ENCODE measurements around the gene CD48.

The CD48 gene

DNA sequence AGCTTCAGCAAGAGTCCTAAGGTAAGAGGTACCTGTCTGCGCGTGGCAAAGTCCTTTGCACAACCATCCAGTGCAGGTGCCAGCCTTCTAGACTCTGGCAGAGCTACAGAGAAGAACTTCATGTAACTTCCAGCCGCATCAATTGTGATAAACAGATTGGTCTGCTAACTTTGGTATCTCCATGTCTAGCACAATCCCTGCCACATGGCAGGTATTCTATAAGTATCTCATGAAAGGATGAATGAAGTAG lies 29.8 kb downstream of the CD48 start:
- no peak overlapping the region for H3K9ac ChIP-seq (ENCODE audit: low read depth, low read length)
- H3K4me3 ChIP-seq (ENCODE audit: low read depth, low read length) = no peak overlapping the region
- no peaks in the 10 kb centered on the region for H3K9me3 ChIP-seq (ENCODE audit: control insufficient read depth, insufficient read depth, low read length)
- no peaks in the 10 kb centered on the region for H3K4me1 ChIP-seq (ENCODE audit: control insufficient read depth, insufficient read depth, low read length)
- no peaks in the 10 kb centered on the region for H3K27me3 ChIP-seq (ENCODE audit: control insufficient read depth, insufficient read depth, low read length)
- no peaks in the 10 kb centered on the region for H3K36me3 ChIP-seq (ENCODE audit: control insufficient read depth, insufficient read depth, low read length)

DNA sequence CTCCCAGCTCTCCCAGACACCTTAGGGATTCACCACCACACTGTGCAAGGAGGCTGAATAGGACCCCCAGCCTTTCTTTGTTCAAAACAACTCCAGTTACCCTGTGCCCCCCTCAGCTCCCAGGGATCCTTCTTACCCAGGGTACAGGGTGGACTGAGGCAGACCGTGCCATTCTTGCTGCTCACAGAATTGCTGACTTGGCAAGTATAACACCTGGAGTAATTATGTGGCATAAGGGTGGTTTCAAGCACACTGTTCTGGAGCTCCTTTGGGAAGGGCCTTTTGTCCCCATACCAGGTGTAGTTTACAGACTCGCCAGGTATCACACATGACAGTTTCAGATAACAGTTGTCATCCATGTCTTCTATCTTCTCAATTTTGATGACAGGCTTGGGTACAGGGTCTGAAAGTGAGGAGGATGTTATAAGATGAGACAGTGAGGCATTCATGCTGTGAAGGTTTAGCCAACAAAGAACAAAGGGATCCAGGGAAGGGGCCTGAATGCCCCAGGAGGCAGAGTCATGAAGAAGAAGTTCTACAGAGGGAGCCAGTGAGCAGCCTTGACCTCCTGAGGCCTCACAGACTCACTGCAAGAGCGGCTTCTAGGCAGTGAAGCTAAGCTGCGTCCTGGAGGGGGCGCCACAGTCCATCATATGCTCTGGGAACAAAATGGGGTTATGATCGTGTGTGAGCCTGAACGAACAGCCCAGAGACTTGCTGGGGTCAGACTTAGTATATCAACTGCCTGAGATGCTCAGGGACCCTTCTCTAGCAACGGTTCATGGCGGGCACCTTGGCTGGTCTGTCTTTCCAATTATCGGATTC lies 30.3 kb downstream of the CD48 start:
- H3K27me3 ChIP-seq (ENCODE audit: control insufficient read depth, insufficient read depth, low read length) = no peaks in the 10 kb centered on the region
- no peaks in the 10 kb centered on the region for H3K36me3 ChIP-seq (ENCODE audit: control insufficient read depth, insufficient read depth, low read length)
- H3K4me3 ChIP-seq (ENCODE audit: low read depth, low read length) = no peak overlapping the region
- no peaks in the 10 kb centered on the region for H3K4me1 ChIP-seq (ENCODE audit: control insufficient read depth, insufficient read depth, low read length)
- H3K9me3 ChIP-seq (ENCODE audit: control insufficient read depth, insufficient read depth, low read length) = no peaks in the 10 kb centered on the region
- no peak overlapping the region for H3K9ac ChIP-seq (ENCODE audit: low read depth, low read length)

DNA sequence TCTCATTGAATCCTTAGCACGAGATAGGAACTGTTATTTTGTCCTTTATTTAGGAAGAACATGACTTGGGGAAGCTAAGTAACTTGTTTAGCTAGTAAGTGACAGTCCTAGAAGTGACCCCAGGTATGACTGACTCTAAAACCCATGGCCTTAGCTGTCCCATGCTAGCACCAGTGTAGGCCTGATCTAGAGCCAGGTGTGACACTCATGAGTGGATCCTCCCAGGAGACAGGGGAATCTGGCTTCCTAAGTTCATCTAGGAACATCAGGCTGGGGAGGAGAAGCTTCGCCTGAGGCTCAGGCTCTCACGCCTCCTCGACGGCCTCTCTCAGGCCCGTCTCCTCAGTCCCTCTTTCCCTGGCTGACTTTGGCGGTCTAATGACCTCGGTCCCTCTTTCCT lies 31.2 kb downstream of the CD48 start:
- no peak overlapping the region for H3K9ac ChIP-seq (ENCODE audit: low read depth, low read length)
- H3K4me3 ChIP-seq (ENCODE audit: low read depth, low read length) = no peak overlapping the region
- H3K27me3 ChIP-seq (ENCODE audit: control insufficient read depth, insufficient read depth, low read length) = no peaks in the 10 kb centered on the region
- H3K9me3 ChIP-seq (ENCODE audit: control insufficient read depth, insufficient read depth, low read length) = no peaks in the 10 kb centered on the region
- no peaks in the 10 kb centered on the region for H3K36me3 ChIP-seq (ENCODE audit: control insufficient read depth, insufficient read depth, low read length)
- H3K4me1 ChIP-seq (ENCODE audit: control insufficient read depth, insufficient read depth, low read length) = peaks cover under 1% of the 10 kb centered on the region

DNA sequence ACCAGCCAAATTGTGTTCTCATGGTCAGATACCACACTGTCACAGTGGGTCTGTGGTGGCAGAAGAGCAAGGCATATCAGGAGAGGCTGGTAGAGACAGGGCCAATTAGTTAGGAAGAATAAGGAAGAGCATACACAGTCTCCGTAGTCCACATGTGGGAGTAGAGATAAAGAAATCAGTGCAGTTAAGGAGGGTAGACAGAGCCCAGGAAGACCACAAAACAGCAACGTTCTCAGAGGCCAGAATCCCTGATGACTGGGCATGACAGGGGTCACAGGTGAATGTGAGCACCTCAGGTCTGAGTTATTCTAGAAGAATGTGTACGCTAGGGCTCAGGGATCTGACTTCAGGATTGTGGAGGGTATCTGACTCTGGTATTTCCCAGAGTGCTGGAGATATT lies 31.7 kb downstream of the CD48 start:
- H3K36me3 ChIP-seq (ENCODE audit: control insufficient read depth, insufficient read depth, low read length) = no peaks in the 10 kb centered on the region
- H3K9me3 ChIP-seq (ENCODE audit: control insufficient read depth, insufficient read depth, low read length) = no peaks in the 10 kb centered on the region
- H3K27me3 ChIP-seq (ENCODE audit: control insufficient read depth, insufficient read depth, low read length) = no peaks in the 10 kb centered on the region
- H3K4me3 ChIP-seq (ENCODE audit: low read depth, low read length) = no peak overlapping the region
- H3K9ac ChIP-seq (ENCODE audit: low read depth, low read length) = no peak overlapping the region
- peaks cover 3% of the 10 kb centered on the region for H3K4me1 ChIP-seq (ENCODE audit: control insufficient read depth, insufficient read depth, low read length)

DNA sequence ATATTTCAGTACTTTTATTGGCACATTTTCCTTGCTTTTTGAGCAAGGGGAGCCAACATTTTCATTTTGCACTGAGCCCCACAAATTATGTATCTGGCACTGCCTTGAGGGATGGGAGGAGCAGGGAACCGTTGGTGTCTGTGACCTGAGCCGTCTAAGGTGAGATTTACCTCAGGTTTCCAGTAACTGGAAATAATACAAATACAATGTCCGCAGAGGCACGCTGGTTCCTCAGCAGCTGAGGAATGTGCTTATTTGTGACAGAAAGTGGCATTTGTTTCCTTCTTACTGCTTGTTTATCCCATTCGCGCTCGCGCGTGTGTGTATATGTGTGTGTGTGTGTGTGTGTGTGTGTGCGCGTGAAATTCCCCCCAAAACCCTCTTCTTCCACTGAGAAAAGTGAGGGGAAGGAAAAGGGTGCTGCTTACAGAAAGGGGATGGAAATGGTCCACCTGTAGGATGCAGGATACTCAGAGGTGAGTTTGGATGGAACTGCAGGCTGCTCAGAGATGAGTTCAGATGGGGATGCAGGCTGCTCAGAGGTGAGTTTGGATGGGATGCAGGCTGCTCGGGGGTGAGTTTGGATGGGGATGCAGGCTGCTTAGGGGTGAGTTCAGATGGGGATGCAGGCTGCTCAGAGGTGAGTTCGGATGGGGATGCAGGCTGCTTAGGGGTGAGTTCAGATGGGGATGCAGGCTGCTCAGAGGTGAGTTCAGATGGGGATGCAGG lies 34.6 kb downstream of the CD48 start:
- Histone ChIP-seq H3K4me1 (ENCODE audit: control insufficient read depth, insufficient read depth, low read length) (peaks cover 25% of the 10 kb centered on the region), H3K27me3 (ENCODE audit: control insufficient read depth, insufficient read depth, low read length) (no peaks in the 10 kb centered on the region), H3K4me3 (ENCODE audit: low read depth, low read length) (no peak overlapping the region), H3K9me3 (ENCODE audit: control insufficient read depth, insufficient read depth, low read length) (no peaks in the 10 kb centered on the region), H3K36me3 (ENCODE audit: control insufficient read depth, insufficient read depth, low read length) (no peaks in the 10 kb centered on the region), H3K9ac (ENCODE audit: low read depth, low read length) (no peak overlapping the region)

DNA sequence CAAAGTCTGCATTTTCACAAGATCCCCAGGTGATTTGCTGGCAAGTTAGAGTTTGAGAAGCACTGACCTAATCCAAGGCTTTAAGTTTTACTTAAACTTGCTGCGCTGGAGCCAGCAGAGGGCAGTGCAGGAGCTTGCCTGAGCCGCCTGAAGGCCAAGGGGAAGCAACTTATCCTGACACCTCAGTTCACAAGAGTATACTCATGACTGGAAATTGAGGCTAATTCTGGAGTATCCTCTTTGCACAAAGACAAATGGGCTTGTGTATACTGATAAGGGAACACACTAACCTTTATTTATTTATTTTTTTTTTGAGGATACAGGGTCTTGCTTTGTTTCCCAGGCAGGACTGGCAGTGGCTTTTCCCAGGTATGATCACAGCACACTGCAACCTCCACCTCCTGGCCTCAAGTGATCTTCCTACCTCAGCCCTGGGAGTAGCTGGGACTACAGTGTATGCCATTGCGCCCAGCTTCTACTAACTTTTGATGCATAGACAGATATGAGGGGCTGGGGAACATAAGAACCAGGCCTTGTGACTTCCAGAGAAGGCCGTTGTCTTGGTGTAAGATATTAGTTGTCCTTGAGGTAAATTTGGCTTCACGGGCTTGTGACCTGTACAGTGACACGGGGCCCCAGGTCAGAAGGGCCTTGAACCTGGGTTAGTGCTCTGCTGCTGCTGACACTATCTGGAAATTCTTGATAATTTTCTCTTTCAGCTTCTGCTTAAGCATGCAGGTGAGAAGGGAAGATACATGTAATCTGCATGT lies 35.8 kb downstream of the CD48 start:
- H3K27me3 ChIP-seq (ENCODE audit: control insufficient read depth, insufficient read depth, low read length) = no peaks in the 10 kb centered on the region
- H3K4me3 ChIP-seq (ENCODE audit: low read depth, low read length) = no peak overlapping the region
- H3K36me3 ChIP-seq (ENCODE audit: control insufficient read depth, insufficient read depth, low read length) = no peaks in the 10 kb centered on the region
- H3K4me1 ChIP-seq (ENCODE audit: control insufficient read depth, insufficient read depth, low read length) = peaks cover 33% of the 10 kb centered on the region
- no peaks in the 10 kb centered on the region for H3K9me3 ChIP-seq (ENCODE audit: control insufficient read depth, insufficient read depth, low read length)
- no peak overlapping the region for H3K9ac ChIP-seq (ENCODE audit: low read depth, low read length)

DNA sequence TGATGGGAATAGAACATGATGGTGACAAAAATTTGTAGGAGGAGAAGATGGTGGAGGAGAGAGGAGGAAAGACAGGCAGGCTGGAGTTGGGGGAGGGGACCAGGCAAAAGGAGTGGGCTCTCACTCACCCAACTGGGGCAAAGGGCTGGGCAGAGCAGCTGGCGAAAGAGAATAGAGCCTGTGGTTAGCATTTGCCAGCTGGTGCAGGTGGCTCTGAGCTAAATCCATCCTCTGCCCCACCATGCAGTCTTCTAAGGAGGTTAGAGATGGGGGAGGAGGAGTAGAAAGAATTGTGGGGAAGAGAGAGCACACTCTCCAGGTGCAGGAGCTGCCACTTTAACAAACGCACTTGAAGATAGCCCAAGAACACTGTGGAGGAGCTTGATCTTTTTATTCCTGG lies 37.2 kb downstream of the CD48 start:
- H3K9ac ChIP-seq (ENCODE audit: low read depth, low read length) = no peak overlapping the region
- H3K9me3 ChIP-seq (ENCODE audit: control insufficient read depth, insufficient read depth, low read length) = no peaks in the 10 kb centered on the region
- H3K4me3 ChIP-seq (ENCODE audit: low read depth, low read length) = no peak overlapping the region
- no peaks in the 10 kb centered on the region for H3K27me3 ChIP-seq (ENCODE audit: control insufficient read depth, insufficient read depth, low read length)
- no peaks in the 10 kb centered on the region for H3K36me3 ChIP-seq (ENCODE audit: control insufficient read depth, insufficient read depth, low read length)
- H3K4me1 ChIP-seq (ENCODE audit: control insufficient read depth, insufficient read depth, low read length) = peaks cover 33% of the 10 kb centered on the region

DNA sequence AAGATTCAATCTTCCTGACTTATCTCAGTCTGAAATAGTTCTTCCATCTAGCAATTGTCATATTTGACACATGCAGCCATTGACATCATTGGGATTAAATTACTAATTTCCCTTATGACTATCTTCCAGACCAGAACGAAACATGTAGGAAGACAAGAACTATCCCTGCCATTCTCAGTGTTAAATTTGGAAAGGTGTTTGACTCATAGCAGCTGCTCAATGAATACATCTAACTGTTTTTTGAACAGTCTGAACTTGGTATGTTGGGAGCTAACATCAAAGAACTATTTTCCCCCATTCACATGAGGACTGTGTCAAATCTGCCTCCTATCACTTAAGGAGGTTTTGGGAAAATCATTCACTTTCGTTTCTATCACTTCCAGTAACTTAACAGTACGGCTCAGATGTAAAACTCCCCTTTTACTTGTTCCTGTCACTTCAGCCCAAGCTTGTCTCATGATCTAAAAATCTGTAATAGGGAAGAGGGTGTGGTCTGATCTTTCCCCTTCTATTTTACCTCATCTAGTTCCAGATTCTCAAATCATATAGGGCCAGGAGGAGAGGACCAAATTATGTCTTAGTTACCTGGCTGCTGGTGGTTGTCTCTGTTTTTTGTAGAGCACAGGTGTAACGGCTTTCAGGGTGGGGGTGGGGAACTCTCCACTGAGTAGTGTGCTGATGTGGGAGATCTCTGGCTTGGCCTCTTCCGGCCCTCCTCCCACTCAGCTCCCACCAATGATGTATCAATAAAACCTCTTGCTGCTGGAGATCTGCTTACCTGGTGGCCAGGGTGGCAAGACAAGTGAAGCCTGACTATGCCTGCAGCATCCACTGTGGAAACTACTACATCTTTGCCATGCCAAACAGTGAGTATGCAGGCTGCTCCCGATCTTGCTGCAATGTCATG lies 38.6 kb downstream of the CD48 start:
- no peaks in the 10 kb centered on the region for H3K9me3 ChIP-seq (ENCODE audit: control insufficient read depth, insufficient read depth, low read length)
- no peaks in the 10 kb centered on the region for H3K36me3 ChIP-seq (ENCODE audit: control insufficient read depth, insufficient read depth, low read length)
- peaks cover 33% of the 10 kb centered on the region for H3K4me1 ChIP-seq (ENCODE audit: control insufficient read depth, insufficient read depth, low read length)
- peak overlapping the region; percentile 6 for H3K4me3 ChIP-seq (ENCODE audit: low read depth, low read length)
- H3K27me3 ChIP-seq (ENCODE audit: control insufficient read depth, insufficient read depth, low read length) = no peaks in the 10 kb centered on the region
- no peak overlapping the region for H3K9ac ChIP-seq (ENCODE audit: low read depth, low read length)

DNA sequence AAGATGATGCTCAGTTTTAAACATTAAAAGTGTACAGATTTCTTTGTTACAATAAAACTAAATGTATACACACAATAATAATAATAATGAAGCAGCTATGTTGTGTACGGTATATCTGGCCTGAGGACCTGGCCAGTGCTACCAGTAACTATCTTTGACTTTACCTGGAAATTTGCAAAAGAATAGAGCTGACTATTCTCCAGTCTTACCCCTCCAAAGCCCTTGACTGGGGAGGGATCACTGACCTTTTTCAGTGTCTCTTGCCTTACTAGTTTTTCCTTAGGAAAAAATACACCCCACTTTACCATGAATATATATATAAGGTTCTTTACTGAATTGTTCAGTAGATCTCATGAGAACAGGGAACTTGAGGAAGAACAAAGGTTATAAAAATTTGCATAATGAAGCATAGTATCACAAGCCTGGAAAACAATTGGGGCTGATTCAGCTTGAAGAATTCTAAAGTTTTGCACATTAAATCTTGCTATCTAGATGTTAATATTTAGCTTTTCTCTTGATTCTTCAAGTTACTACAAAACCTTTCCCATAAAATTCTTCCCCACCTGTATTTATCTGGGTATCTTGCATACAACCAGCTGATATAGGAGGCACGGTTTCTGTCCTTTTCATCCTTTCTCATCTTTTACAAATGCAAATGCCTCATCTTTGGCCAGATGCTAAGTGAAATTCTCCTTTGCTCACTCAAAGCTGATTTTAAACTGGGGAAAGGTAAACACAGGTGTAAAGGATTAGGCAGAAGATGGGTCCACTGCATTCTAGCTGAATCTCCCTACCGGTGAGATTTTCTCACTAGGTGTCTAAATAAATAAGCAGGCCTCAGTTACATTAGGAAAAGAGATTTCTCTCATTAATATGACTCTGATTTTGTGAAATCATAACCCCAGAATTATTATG lies 39.8 kb downstream of the CD48 start:
- Histone ChIP-seq H3K9ac (ENCODE audit: low read depth, low read length) (no peak overlapping the region), H3K4me3 (ENCODE audit: low read depth, low read length) (no peak overlapping the region), H3K9me3 (ENCODE audit: control insufficient read depth, insufficient read depth, low read length) (no peaks in the 10 kb centered on the region), H3K27me3 (ENCODE audit: control insufficient read depth, insufficient read depth, low read length) (no peaks in the 10 kb centered on the region), H3K4me1 (ENCODE audit: control insufficient read depth, insufficient read depth, low read length) (peaks cover 33% of the 10 kb centered on the region), H3K36me3 (ENCODE audit: control insufficient read depth, insufficient read depth, low read length) (no peaks in the 10 kb centered on the region)

DNA sequence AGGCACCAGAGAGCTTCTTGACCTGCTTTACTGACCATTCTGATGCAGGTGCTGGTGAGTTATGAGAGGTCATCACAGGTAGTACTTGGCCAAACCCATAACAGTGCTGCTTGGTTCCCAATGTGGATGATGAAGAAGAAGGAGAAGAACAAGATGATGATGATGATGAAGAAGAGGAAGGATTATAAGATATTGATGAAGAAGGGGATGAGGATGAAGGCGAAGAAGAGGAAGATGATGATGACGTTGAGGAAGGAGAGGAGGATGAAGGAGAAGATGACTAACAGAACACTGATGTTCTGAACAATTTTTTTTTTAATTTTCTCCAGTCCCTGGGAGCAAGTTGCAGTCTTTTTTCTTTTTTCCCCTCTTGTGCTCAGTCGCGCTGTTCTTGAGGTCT lies 40.9 kb downstream of the CD48 start:
- Histone ChIP-seq H3K9me3 (ENCODE audit: control insufficient read depth, insufficient read depth, low read length) (no peaks in the 10 kb centered on the region), H3K27me3 (ENCODE audit: control insufficient read depth, insufficient read depth, low read length) (no peaks in the 10 kb centered on the region), H3K4me1 (ENCODE audit: control insufficient read depth, insufficient read depth, low read length) (peaks cover 33% of the 10 kb centered on the region)

More for the DNA sequence above, 40.9 kb downstream of the CD48 start:
- H3K4me3 ChIP-seq (ENCODE audit: low read depth, low read length) = no peak overlapping the region
- H3K36me3 ChIP-seq (ENCODE audit: control insufficient read depth, insufficient read depth, low read length) = no peaks in the 10 kb centered on the region
- no peak overlapping the region for H3K9ac ChIP-seq (ENCODE audit: low read depth, low read length)
